GM12864 (cell line): Measurements from ENCODE around the gene ADGRE2.
A peak's percentile ranks its signal among the peaks of the same experiment; 100 is the strongest.

ENCODE experiments used
- DNase-seq: peaks from one replicate; pipeline ENCODE4 v3.0.0-alpha.2; 2011; ENCODE audit warnings: low read depth
- H3K4me3 ChIP-seq: 2 replicates; pipeline ENCODE4 v1.5.1; 2011; ENCODE audit warnings: mild to moderate bottlenecking, low read depth, low read length, control low read depth
- TF ChIP-seq, protein P1 (sequence below): IDR thresholded peaks from 2 replicates; pipeline ENCODE4 v1.5.1; 2011; ENCODE audit warnings: low read depth, mild to moderate bottlenecking, moderate library complexity, low read length, control low read depth, inconsistent platforms; ENCODE audit errors: missing control alignments

Gene ADGRE2

DNA sequence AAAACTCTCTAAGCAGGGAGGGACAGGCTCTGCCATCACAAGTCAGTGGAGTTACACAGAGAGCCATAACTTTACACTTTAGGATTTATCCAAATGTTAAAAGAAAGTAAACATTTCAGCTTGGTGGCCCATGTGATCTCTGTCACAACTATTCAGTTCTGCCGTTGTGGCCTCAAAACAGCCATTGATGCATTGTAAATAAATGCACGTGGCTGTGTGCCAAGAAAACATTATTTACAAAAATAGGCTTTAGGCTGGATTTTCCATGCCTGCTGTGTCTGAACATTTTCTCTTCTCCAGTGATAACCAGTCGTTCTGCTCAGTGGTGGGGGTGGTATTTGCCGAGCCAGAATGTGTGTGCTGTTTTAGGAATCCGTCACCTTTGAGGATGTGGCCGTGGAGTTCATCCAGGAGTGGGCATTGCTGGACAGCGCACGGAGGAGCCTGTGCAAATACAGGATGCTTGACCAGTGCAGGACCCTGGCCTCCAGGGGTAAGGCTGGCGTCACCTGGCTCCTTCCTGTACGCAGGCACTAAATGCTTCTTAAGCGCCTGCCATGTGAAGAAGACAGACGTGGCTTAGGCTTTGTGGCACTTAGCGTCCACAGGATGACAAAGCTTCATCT is 83.6 kb downstream of the ADGRE2 start:
- TF ChIP-seq, protein P1, sequence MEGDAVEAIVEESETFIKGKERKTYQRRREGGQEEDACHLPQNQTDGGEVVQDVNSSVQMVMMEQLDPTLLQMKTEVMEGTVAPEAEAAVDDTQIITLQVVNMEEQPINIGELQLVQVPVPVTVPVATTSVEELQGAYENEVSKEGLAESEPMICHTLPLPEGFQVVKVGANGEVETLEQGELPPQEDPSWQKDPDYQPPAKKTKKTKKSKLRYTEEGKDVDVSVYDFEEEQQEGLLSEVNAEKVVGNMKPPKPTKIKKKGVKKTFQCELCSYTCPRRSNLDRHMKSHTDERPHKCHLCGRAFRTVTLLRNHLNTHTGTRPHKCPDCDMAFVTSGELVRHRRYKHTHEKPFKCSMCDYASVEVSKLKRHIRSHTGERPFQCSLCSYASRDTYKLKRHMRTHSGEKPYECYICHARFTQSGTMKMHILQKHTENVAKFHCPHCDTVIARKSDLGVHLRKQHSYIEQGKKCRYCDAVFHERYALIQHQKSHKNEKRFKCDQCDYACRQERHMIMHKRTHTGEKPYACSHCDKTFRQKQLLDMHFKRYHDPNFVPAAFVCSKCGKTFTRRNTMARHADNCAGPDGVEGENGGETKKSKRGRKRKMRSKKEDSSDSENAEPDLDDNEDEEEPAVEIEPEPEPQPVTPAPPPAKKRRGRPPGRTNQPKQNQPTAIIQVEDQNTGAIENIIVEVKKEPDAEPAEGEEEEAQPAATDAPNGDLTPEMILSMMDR = no peak
- no peak for DNase-seq
- H3K4me3 ChIP-seq = no peak overlapping the region

GRCh38 chr19:14689598-14690503 is 88.5 kb downstream of the ADGRE2 start, which contains the start of gene ZNF333:
TSS of gene ZNF333 (plus strand) at chr19:14690048. CDS start at chr19:14693492, 3,444 bp downstream.
- peak within 1 kb of the TSS; percentile 62 for H3K4me3 ChIP-seq
- peak; percentile 68 for DNase-seq
- TF ChIP-seq, protein P1 = no peak

DNA sequence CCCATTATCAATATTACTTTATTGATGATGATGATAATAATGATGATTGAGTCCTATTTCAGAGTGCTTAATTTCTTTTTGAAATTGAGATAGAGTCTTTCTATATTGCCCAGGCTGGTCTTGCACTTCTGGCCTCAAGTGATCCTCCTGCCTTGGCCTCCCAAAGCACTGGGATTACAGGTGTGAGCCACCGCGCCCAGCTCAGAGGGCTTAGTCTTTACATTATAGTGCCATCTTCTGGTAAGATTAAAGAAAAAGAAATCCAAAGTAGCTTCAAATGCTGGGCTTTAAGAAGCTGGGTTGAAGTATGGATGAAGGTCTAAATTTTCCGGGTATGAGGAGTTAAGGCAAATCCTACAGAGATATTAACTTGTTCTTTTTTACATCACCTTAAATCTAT is 91.9 kb downstream of the ADGRE2 start:
- DNase-seq = no peak
- TF ChIP-seq, protein P1 = peak; percentile 30

DNA sequence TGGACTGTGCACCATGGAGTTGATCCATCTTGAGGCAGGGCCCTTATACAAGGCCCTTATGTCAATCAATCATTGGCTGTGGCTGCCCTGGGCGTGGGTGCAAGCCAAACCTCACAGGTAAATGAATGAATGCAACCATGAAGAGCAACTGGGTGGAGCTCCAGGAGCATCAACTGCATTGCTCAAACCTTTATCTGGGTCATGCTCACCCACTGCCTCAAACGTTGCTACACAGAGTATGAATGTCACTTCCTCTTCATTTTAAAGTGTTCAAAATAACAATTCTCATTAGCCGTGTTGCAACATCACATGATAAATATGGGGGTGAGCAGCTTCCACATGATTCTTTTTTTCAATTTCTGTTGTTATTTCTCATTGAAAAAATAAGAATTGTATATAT is 94.9 kb downstream of the ADGRE2 start:
- TF ChIP-seq, protein P1 = no peak
- no peak overlapping the region for H3K4me3 ChIP-seq
- DNase-seq = no peak

More for the DNA sequence above, 91.9 kb downstream of the ADGRE2 start:
- H3K4me3 ChIP-seq = no peak overlapping the region
